HepG2 (cell line): ENCODE results near the gene N4BP2. TPM values are rescaled to one million over a fixed set of nuclear protein-coding genes. Genes with fewer than 3 reads are reported as not detected.

Experiments used
- polyA plus RNA-seq, 8 experiments: library from polyadenylated mRNA; depleted of rRNA in 3 of 8; stranded (reverse) in 7 of 8; unstranded in 1 of 8; fragments of >200 nt; fragmentation: Illumina TruSeq in 4 of 8; extraction: Trizol in 4 of 8; gene quantifications; 2 replicates each; pipeline versions ENCODE4 v1.2.1 to v1.2.3, GENCODE V29; 2011 to 2016; ENCODE audit warnings: low read depth in 4 of 8, missing spikeins in 1 of 8, mixed read lengths in 1 of 8; ENCODE audit not compliant: insufficient read depth in 1 of 8
- small RNA-seq, 3 experiments: library from RNA; depleted of rRNA; stranded (forward); fragments of <200 nt; gene quantifications; one replicate each; pipeline ENCODE3, GENCODE V24; 2012; ENCODE audit warnings: low read depth in 2 of 3, low replicate concordance in 1 of 3; ENCODE audit not compliant: insufficient read length in 3 of 3, insufficient read depth in 2 of 3
- total RNA-seq, 5 experiments: library from RNA; depleted of rRNA; stranded (reverse); fragments of >200 nt; fragmentation: Illumina TruSeq; extraction: Trizol; gene quantifications; 2 replicates each; pipeline ENCODE4 v1.2.3, GENCODE V29; 2016; ENCODE audit warnings: low read depth in 1 of 5

N4BP2 gene
- total and polyA plus RNA-seq, 2 of the 13 experiments (the other 11 are each of a cell fraction or from before 2014, with no cell fraction given) = 5.6 to 12.9 TPM

Small RNAs within 50 kb of the gene (small RNA-seq; reads per million reads assigned to genes)
- 0 reads per million in 3 experiments for gene AC095057.1
- 0 reads per million in 3 experiments for gene RF00432
- 0 reads per million in 3 experiments for gene RNU6-1112P

Other genes starting within 250 kb of the N4BP2 start
- 57.0 and 77.4 TPM in 2 replicates for gene PDS5A, start 78.9 kb upstream of the N4BP2 start, total RNA-seq (2016; rRNA removed; fragmentation: Illumina TruSeq; extraction: Trizol)
- gene PDS5A, start 78.9 kb upstream of the N4BP2 start, polyA plus RNA-seq (2011; rRNA removed) = 21.5 and 31.8 TPM in 2 replicates
- not detected in 2 replicates for gene RHOH, start 140.2 kb downstream of the N4BP2 start, total RNA-seq (2016; rRNA removed; fragmentation: Illumina TruSeq; extraction: Trizol)
- gene RHOH, start 140.2 kb downstream of the N4BP2 start, polyA plus RNA-seq (2011; rRNA removed) = 0.22 and 0.57 TPM in 2 replicates